ENCODE data around the gene PLCB4.

PLCB4 gene

GRCh38 chr20:9230406-9230805 is 161.5 kb downstream of the PLCB4 start:
- no peak for DNase-seq

- no peak for DNase-seq
Observed at GRCh38 chr20:9233804-9234203, 164.9 kb downstream of the PLCB4 start.

- no peak for DNase-seq
Observed at GRCh38 chr20:9235518-9235917, 166.6 kb downstream of the PLCB4 start.

- no peak for DNase-seq
Observed at GRCh38 chr20:9236458-9236857, 167.6 kb downstream of the PLCB4 start.

- no peak for DNase-seq
Observed at GRCh38 chr20:9241232-9241692, 172.4 kb downstream of the PLCB4 start.

GRCh38 chr20:9241721-9242427 is 173.0 kb downstream of the PLCB4 start:
- no peak for DNase-seq

- DNase-seq = no peak
Observed at GRCh38 chr20:9243986-9244385, 175.1 kb downstream of the PLCB4 start.

GRCh38 chr20:9244811-9245210 is 175.9 kb downstream of the PLCB4 start:
- DNase-seq = no peak

- no peak for DNase-seq
Observed at GRCh38 chr20:9246731-9247130, 177.8 kb downstream of the PLCB4 start.

GRCh38 chr20:9250511-9250910 is 181.6 kb downstream of the PLCB4 start:
- no peak for DNase-seq

GRCh38 chr20:9253006-9253539 is 184.2 kb downstream of the PLCB4 start:
- DNase-seq = no peak

GRCh38 chr20:9255171-9255570 is 186.3 kb downstream of the PLCB4 start:
- DNase-seq = no peak

- no peak for DNase-seq
Observed at GRCh38 chr20:9256393-9256792, 187.5 kb downstream of the PLCB4 start.

GRCh38 chr20:9258901-9259300 is 190.0 kb downstream of the PLCB4 start:
- no peak for DNase-seq

GRCh38 chr20:9260027-9260426 is 191.1 kb downstream of the PLCB4 start:
- DNase-seq = no peak

- DNase-seq = no peak
Observed at GRCh38 chr20:9261781-9262180, 192.9 kb downstream of the PLCB4 start.

GRCh38 chr20:9262653-9263194 is 193.8 kb downstream of the PLCB4 start:
- no peak for DNase-seq

- no peak for DNase-seq
Observed at GRCh38 chr20:9269280-9269971, 200.5 kb downstream of the PLCB4 start.

- no peak for DNase-seq
Observed at GRCh38 chr20:9270831-9271230, 201.9 kb downstream of the PLCB4 start.

- no peak for DNase-seq
Observed at GRCh38 chr20:9276966-9277468, 208.1 kb downstream of the PLCB4 start.

GRCh38 chr20:9279918-9280401 is 211.1 kb downstream of the PLCB4 start:
- no peak for DNase-seq

- no peak for DNase-seq
Observed at GRCh38 chr20:9280666-9281065, 211.8 kb downstream of the PLCB4 start.

GRCh38 chr20:9281803-9282202 is 212.9 kb downstream of the PLCB4 start:
- no peak for DNase-seq

- no peak for DNase-seq
Observed at GRCh38 chr20:9285617-9286016, 216.7 kb downstream of the PLCB4 start.

Measured in T-helper 9 cell (primary cell).